ENCODE measurements around the gene REG3A. TPM values are rescaled to one million over a fixed set of nuclear protein-coding genes. Genes with fewer than 3 reads are reported as not detected.

REG3A gene
- total RNA-seq, 1 donor from 2014 or later, result not detected

- no peak for DNase-seq (ENCODE audit: low spot score)
Measured at GRCh38 chr2:79178076-79178674, 18.6 kb upstream of the REG3A start.

DNA sequence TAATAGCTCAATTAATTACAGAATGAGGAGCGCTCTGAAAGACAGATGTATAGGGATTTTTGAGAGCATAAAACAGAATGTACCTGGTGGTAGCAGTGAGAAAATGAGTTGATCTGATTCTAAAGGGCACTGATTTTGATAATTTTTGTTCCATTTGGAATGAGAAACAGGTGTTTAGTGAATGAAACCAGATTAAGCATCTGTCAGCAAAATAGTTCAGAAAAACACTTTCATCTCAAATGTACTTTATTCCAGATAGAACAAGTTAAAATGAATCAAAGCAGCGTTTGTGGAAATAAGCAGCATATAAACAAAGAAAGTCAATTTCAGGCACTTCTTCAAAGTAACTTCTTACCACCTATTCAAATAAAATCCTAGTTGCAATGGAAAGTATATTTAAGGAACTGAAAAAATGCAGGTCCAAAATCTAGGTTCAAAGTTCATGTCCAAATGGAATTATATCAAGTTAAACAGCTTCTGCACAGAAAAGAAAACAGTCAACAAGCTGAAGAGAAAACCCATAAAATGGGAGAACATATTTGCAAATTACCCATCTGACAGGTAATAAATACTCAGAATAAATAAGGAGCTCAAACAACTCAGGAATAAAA, 11.9 kb upstream of the REG3A start:
- no peaks in the 10 kb centered on the region for H4K20me1 ChIP-seq (ENCODE audit: low read depth)
- no peaks in the 10 kb centered on the region for H3F3A ChIP-seq (ENCODE audit: low read depth)
- Mint-ChIP-seq H3K36me3 (no peaks in the 10 kb centered on the region), H3K27me3 (ENCODE audit: insufficient read depth, low read depth) (no peaks in the 10 kb centered on the region), H3K4me3 (no peak overlapping the region), H3K27ac (no peak overlapping the region), H3K4me1 (no peaks in the 10 kb centered on the region), H3K9me3 (peaks cover 3% of the 10 kb centered on the region)
- TF ChIP-seq EZH2phosphoT487 (IDR thresholded peaks at IDR 0.05) (no peak), EZH2 (IDR thresholded peaks at IDR 0.05) (no peak), CTCF (IDR thresholded peaks at IDR 0.05) (no peak)
- no peak overlapping the region for H3K27ac ChIP-seq
- H2AFZ ChIP-seq (replicated peaks), result no peak overlapping the region
- no peak overlapping the region for H3K9ac ChIP-seq
- H3K4me2 ChIP-seq, result no peak overlapping the region
- no peaks in the 10 kb centered on the region for H3K9me3 ChIP-seq (ENCODE audit: low read depth)
- H3K4me1 ChIP-seq, result no peaks in the 10 kb centered on the region
- no peaks in the 10 kb centered on the region for H3K27me3 ChIP-seq
- no peaks in the 10 kb centered on the region for H3K36me3 ChIP-seq
- no peak for DNase-seq (ENCODE audit: low spot score)
- no peak overlapping the region for H3K4me3 ChIP-seq
- H3K79me2 ChIP-seq (ENCODE audit: low read depth), result no peaks in the 10 kb centered on the region

More at GRCh38 chr2:79178076-79178674, 18.6 kb upstream of the REG3A start:
- peaks cover 2% of the 10 kb centered on the region for H3K27me3 Mint-ChIP-seq (ENCODE audit: insufficient read depth, low read depth)
- H3K9me3 Mint-ChIP-seq, result peaks cover 28% of the 10 kb centered on the region
- no peaks in the 10 kb centered on the region for H3K36me3 ChIP-seq
- H4K20me1 ChIP-seq (ENCODE audit: low read depth), result no peaks in the 10 kb centered on the region
- H3K4me1 ChIP-seq, result peaks cover 8% of the 10 kb centered on the region
- H3K27ac ChIP-seq, result no peak overlapping the region
- H2AFZ ChIP-seq (replicated peaks), result no peak overlapping the region
- H3K9me3 ChIP-seq (ENCODE audit: low read depth), result peaks cover 18% of the 10 kb centered on the region
- H3K9ac ChIP-seq, result no peak overlapping the region
- H3K36me3 Mint-ChIP-seq, result no peaks in the 10 kb centered on the region
- H3K4me1 Mint-ChIP-seq, result peaks cover 13% of the 10 kb centered on the region
- no peak overlapping the region for H3K4me2 ChIP-seq
- no peak overlapping the region for H3K4me3 ChIP-seq
- no peak overlapping the region for H3K27ac Mint-ChIP-seq
- no peaks in the 10 kb centered on the region for H3K27me3 ChIP-seq
- TF ChIP-seq EZH2phosphoT487 (IDR thresholded peaks at IDR 0.05) (no peak), EZH2 (IDR thresholded peaks at IDR 0.05) (no peak), CTCF (IDR thresholded peaks at IDR 0.05) (no peak)
- no peaks in the 10 kb centered on the region for H3K79me2 ChIP-seq (ENCODE audit: low read depth)
- peaks cover 7% of the 10 kb centered on the region for H3F3A ChIP-seq (ENCODE audit: low read depth)
- no peak overlapping the region for H3K4me3 Mint-ChIP-seq

DNA sequence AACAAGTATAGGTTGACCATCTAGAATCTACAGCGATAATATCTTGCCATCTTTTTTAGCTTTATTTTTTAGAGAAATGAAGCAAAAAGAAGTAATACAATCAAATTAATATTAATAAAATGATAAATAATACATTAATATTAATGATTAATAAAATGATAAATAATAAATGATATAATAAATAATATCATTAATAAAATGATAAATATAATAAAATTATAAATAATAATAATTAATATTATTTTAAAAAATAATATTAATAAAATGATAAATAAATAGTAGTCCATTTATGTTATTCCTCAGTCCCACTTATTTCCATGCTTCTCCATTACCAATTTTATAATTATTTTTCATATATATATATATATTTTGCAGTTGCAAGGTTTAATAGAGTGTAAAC, 3.2 kb upstream of the REG3A start:
- no peak overlapping the region for H3K4me2 ChIP-seq
- Mint-ChIP-seq H3K4me1 (peaks cover 4% of the 10 kb centered on the region), H3K36me3 (no peaks in the 10 kb centered on the region), H3K9me3 (peaks cover 2% of the 10 kb centered on the region), H3K4me3 (no peak overlapping the region), H3K27ac (no peak overlapping the region), H3K27me3 (ENCODE audit: insufficient read depth, low read depth) (no peaks in the 10 kb centered on the region)
- no peaks in the 10 kb centered on the region for H4K20me1 ChIP-seq (ENCODE audit: low read depth)
- no peak overlapping the region for H2AFZ ChIP-seq (replicated peaks)
- no peak for DNase-seq (ENCODE audit: low spot score)
- H3K27me3 ChIP-seq, result no peaks in the 10 kb centered on the region
- no peak overlapping the region for H3K4me3 ChIP-seq
- no peaks in the 10 kb centered on the region for H3K36me3 ChIP-seq
- no peak overlapping the region for H3K9ac ChIP-seq
- no peaks in the 10 kb centered on the region for H3K79me2 ChIP-seq (ENCODE audit: low read depth)
- H3K9me3 ChIP-seq (ENCODE audit: low read depth), result no peaks in the 10 kb centered on the region
- H3K4me1 ChIP-seq, result no peaks in the 10 kb centered on the region
- no peaks in the 10 kb centered on the region for H3F3A ChIP-seq (ENCODE audit: low read depth)
- TF ChIP-seq CTCF (IDR thresholded peaks at IDR 0.05), result no peak
- no peak for TF ChIP-seq EZH2 (IDR thresholded peaks at IDR 0.05)
- no peak for TF ChIP-seq EZH2phosphoT487 (IDR thresholded peaks at IDR 0.05)
- no peak overlapping the region for H3K27ac ChIP-seq
